ENCODE data around the gene MX2.

- TF ChIP-seq REST (IDR thresholded peaks at IDR 0.05; ENCODE audit: low read depth) = no peak
- TF ChIP-seq TAF1 (IDR thresholded peaks at IDR 0.05; ENCODE audit: low read depth) = no peak
- TF ChIP-seq MAX (IDR thresholded peaks at IDR 0.05) = no peak
- no peak for TF ChIP-seq CEBPB (IDR thresholded peaks at IDR 0.05)
- no peak for TF ChIP-seq ZBTB7A (IDR thresholded peaks at IDR 0.05; ENCODE audit: low read depth)
Observed at GRCh38 chr21:41367945-41368734, 6.3 kb downstream of the MX2 start.

Data from Ishikawa (cell line).